NCI-H2029 treated with DMSO at 0.1 percent for 48 hours (cell line): ENCODE results near the gene DTX1.

Experiments used
- DNase-seq: peaks from one replicate; lab custom pipeline; 2025; lab: John Stamatoyannopoulos, UW

The DTX1 gene

GRCh38 chr12:113056631-113057488 is at the start of gene DTX1:
DTX1 (plus strand) TSS chr12:113056730; CDS start chr12:113058193, 1,463 bp downstream.
- no peak for DNase-seq

- no peak for DNase-seq
Measured at GRCh38 chr12:113007166-113007565, 49.4 kb upstream of the DTX1 start.

GRCh38 chr12:113010701-113011100 is 45.8 kb upstream of the DTX1 start:
- DNase-seq, result no peak

GRCh38 chr12:113014565-113014964 is 42.0 kb upstream of the DTX1 start:
- DNase-seq, result no peak

- DNase-seq, result no peak
Measured at GRCh38 chr12:113016796-113017195, 39.7 kb upstream of the DTX1 start.

- no peak for DNase-seq
Measured at GRCh38 chr12:113019025-113019424, 37.5 kb upstream of the DTX1 start.

GRCh38 chr12:113021500-113021899 is 35.0 kb upstream of the DTX1 start:
- no peak for DNase-seq

- no peak for DNase-seq
Measured at GRCh38 chr12:113022563-113023297, 33.8 kb upstream of the DTX1 start.

GRCh38 chr12:113027726-113028125 is 28.8 kb upstream of the DTX1 start:
- DNase-seq, result no peak

- peak; percentile 77 for DNase-seq
Measured at GRCh38 chr12:113030875-113031525, 25.5 kb upstream of the DTX1 start.

- DNase-seq, result no peak
Measured at GRCh38 chr12:113039911-113040445, 16.6 kb upstream of the DTX1 start.

- DNase-seq, result no peak
Measured at GRCh38 chr12:113040722-113041171, 15.8 kb upstream of the DTX1 start.

GRCh38 chr12:113041560-113041959 is 15.0 kb upstream of the DTX1 start:
- no peak for DNase-seq

GRCh38 chr12:113043240-113043639 is 13.3 kb upstream of the DTX1 start:
- DNase-seq, result no peak

- no peak for DNase-seq
Measured at GRCh38 chr12:113044516-113044915, 12.0 kb upstream of the DTX1 start.

- DNase-seq, result peak; percentile 57
Measured at GRCh38 chr12:113048716-113049127, 7.8 kb upstream of the DTX1 start.

GRCh38 chr12:113049976-113050742 is 6.4 kb upstream of the DTX1 start:
- no peak for DNase-seq

GRCh38 chr12:113050795-113051194 is 5.7 kb upstream of the DTX1 start:
- no peak for DNase-seq

- no peak for DNase-seq
Measured at GRCh38 chr12:113051759-113052158, 4.8 kb upstream of the DTX1 start.

- DNase-seq, result no peak
Measured at GRCh38 chr12:113052326-113052725, 4.2 kb upstream of the DTX1 start.

- DNase-seq, result no peak
Measured at GRCh38 chr12:113054948-113055486, 1.5 kb upstream of the DTX1 start.
